Astrocyte (in vitro differentiated cells and primary cell): Measurements from ENCODE around the gene PEPD. TPM values are rescaled to one million over a fixed set of nuclear protein-coding genes. Genes with fewer than 3 reads are reported as not detected.

Experiments
- DNase-seq: peaks from one replicate; pipeline ENCODE4 v3.0.0-alpha.2; 2010; ENCODE audit warnings: low read depth
- FAIRE-seq: peaks from 2 replicates; lab custom pipeline; 2011; peaks lifted over from hg19 to GRCh38; lab: Jason Lieb, UNC
- H2AFZ ChIP-seq: 2 replicates; pipeline ENCODE4 v1.6.0; 2012; ENCODE audit warnings: low read depth, low read length, inconsistent platforms
- H3K27ac ChIP-seq: 2 replicates; pipeline ENCODE4 v1.5.1; 2011; ENCODE audit warnings: low read depth, low read length, inconsistent platforms
- H3K27me3 ChIP-seq: 2 replicates; pipeline ENCODE4 v1.6.0; 2011; ENCODE audit warnings: low read length, inconsistent platforms; ENCODE audit not compliant: insufficient read depth
- H3K36me3 ChIP-seq: 2 replicates; pipeline ENCODE4 v1.5.1; 2011; ENCODE audit warnings: low read length, inconsistent platforms; ENCODE audit not compliant: insufficient read depth
- H3K4me1 ChIP-seq: 2 replicates; pipeline ENCODE4 v1.5.1; 2011; ENCODE audit warnings: low read length, inconsistent platforms; ENCODE audit not compliant: insufficient read depth
- H3K4me2 ChIP-seq: 2 replicates; pipeline ENCODE4 v1.6.0; 2012; ENCODE audit warnings: low read length, inconsistent platforms
- H3K4me3 ChIP-seq: 2 replicates; pipeline ENCODE4 v1.5.1; 2011; ENCODE audit warnings: low read depth, mild to moderate bottlenecking, low read length, inconsistent platforms; ENCODE audit not compliant: insufficient read depth
- H3K79me2 ChIP-seq: 2 replicates; pipeline ENCODE4 v1.6.0; 2012; ENCODE audit warnings: mild to moderate bottlenecking, low read length, inconsistent platforms; ENCODE audit not compliant: insufficient read depth
- H3K9ac ChIP-seq: 2 replicates; pipeline ENCODE4 v1.6.0; 2012; ENCODE audit warnings: mild to moderate bottlenecking, low read length, inconsistent platforms
- H3K9me3 ChIP-seq: 2 replicates; pipeline ENCODE4 v1.5.1; 2012; ENCODE audit warnings: low read depth, mild to moderate bottlenecking, low read length, inconsistent platforms; ENCODE audit not compliant: insufficient read depth
- H4K20me1 ChIP-seq: 2 replicates; pipeline ENCODE4 v1.6.0; 2012; ENCODE audit warnings: low read length, inconsistent platforms; ENCODE audit not compliant: insufficient read depth
- H3K27ac Mint-ChIP-seq: one replicate; pipeline ENCODE4 v1.8.0; 2021; ENCODE audit warnings: mild to moderate bottlenecking, mixed read lengths; ENCODE audit not compliant: unreplicated experiment
- H3K27me3 Mint-ChIP-seq: one replicate; pipeline ENCODE4 v1.8.0; 2021; ENCODE audit warnings: low read depth, mixed read lengths; ENCODE audit not compliant: unreplicated experiment
- H3K36me3 Mint-ChIP-seq: one replicate; pipeline ENCODE4 v1.8.0; 2021; ENCODE audit warnings: low read depth, mixed read lengths; ENCODE audit not compliant: unreplicated experiment
- H3K4me1 Mint-ChIP-seq: one replicate; pipeline ENCODE4 v1.8.0; 2021; ENCODE audit warnings: low read depth, mixed read lengths; ENCODE audit not compliant: unreplicated experiment
- H3K4me3 Mint-ChIP-seq: one replicate; pipeline ENCODE4 v1.8.0; 2021; ENCODE audit warnings: mild to moderate bottlenecking, moderate library complexity, mixed read lengths; ENCODE audit not compliant: unreplicated experiment
- H3K9me3 Mint-ChIP-seq: one replicate; pipeline ENCODE4 v1.8.0; 2021; ENCODE audit warnings: mild to moderate bottlenecking, mixed read lengths; ENCODE audit not compliant: unreplicated experiment
- CTCF ChIP-seq: IDR thresholded peaks from 2 replicates; pipeline ENCODE4 v1.5.1; 2011; ENCODE audit warnings: low read depth, mild to moderate bottlenecking, inconsistent platforms, low read length, moderate library complexity; ENCODE audit not compliant: insufficient read depth
- EZH2 ChIP-seq: IDR thresholded peaks from 2 replicates; pipeline ENCODE4 v1.6.1; 2012; ENCODE audit warnings: mild to moderate bottlenecking, low read length, inconsistent platforms; ENCODE audit not compliant: insufficient read depth
- total RNA-seq: library from RNA; stranded (reverse); gene quantifications from 2 replicates; pipeline ENCODE4 v1.2.1, GENCODE V29; 2021

The PEPD gene
- total RNA-seq, 1 donor from 2014 or later: 37.9 TPM

DNA sequence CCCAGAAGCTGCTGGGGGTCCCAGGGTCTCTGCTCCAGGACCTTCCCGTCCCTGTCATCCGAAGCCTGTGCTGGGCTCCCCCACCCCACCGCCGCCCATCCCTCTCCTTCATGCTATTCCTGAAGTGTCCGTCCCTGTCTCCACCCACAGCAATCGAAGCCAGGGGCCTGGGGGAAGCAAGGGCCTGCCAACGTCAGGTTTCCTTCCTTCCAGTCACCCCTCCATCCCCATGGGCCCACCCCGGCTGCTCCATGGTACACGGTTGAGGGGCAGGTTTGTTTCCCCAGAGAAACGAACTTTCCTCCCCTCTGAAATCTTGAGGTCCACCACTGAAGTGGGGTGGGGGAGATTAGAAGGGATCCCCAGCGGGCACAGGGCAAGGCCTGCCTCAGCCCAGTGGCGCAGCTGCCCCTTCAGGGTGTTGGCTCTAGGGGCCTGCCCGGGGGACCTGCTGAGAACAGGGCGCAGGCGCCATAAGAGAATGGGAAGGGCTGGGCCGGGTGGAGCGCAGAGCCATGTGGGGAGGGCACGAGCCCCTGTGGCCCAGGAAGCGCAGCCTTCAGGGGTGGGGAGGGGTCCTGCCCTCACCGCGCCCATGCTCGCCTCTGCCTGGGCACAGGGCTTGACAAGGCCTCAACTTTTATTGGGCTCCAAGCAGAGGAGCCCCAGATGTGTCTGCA is 132.0 kb downstream of the PEPD start:
- Mint-ChIP-seq H3K4me1 (peaks cover 6% of the 10 kb centered on the region), H3K36me3 (peaks cover 3% of the 10 kb centered on the region), H3K27me3 (no peaks in the 10 kb centered on the region), H3K27ac (no peak overlapping the region), H3K4me3 (no peak overlapping the region), H3K9me3 (no peaks in the 10 kb centered on the region)
- Histone ChIP-seq H2AFZ (no peak overlapping the region), H3K4me1 (peaks cover 16% of the 10 kb centered on the region), H3K36me3 (no peaks in the 10 kb centered on the region), H3K27me3 (no peaks in the 10 kb centered on the region), H4K20me1 (peaks cover 88% of the 10 kb centered on the region), H3K79me2 (peaks cover 22% of the 10 kb centered on the region), H3K4me2 (no peak overlapping the region), H3K4me3 (no peak overlapping the region), H3K9me3 (no peaks in the 10 kb centered on the region), H3K27ac (no peak overlapping the region), H3K9ac (no peak overlapping the region)
- FAIRE-seq: no peak
- TF ChIP-seq EZH2 (no peak), CTCF (no peak)
- DNase-seq: no peak

- no peak overlapping the region for H3K27ac Mint-ChIP-seq
- peaks cover 2% of the 10 kb centered on the region for H3K4me1 Mint-ChIP-seq
- H3K9me3 Mint-ChIP-seq: no peaks in the 10 kb centered on the region
- FAIRE-seq: no peak
- no peak for DNase-seq
- H3K27me3 Mint-ChIP-seq: no peaks in the 10 kb centered on the region
- no peak overlapping the region for H3K4me2 ChIP-seq
- no peaks in the 10 kb centered on the region for H3K9me3 ChIP-seq
- H3K4me1 ChIP-seq: peaks cover 9% of the 10 kb centered on the region
- TF ChIP-seq EZH2 (no peak), CTCF (no peak)
- H3K4me3 Mint-ChIP-seq: no peak overlapping the region
- H3K27me3 ChIP-seq: no peaks in the 10 kb centered on the region
- no peak overlapping the region for H2AFZ ChIP-seq
- peaks cover 28% of the 10 kb centered on the region for H3K79me2 ChIP-seq
- no peaks in the 10 kb centered on the region for H3K36me3 ChIP-seq
- no peak overlapping the region for H3K4me3 ChIP-seq
- peaks cover 85% of the 10 kb centered on the region for H4K20me1 ChIP-seq
- no peak overlapping the region for H3K9ac ChIP-seq
- peaks cover 3% of the 10 kb centered on the region for H3K36me3 Mint-ChIP-seq
- no peak overlapping the region for H3K27ac ChIP-seq
These were observed 132.7 kb downstream of the PEPD start for GRCh38 chr19:33388725-33389420.
